ENCODE data around the gene TMEM263. TPM values are rescaled to one million over a fixed set of nuclear protein-coding genes. Genes with fewer than 3 reads are reported as not detected.
"Not testable (repeated sequence)": the region's sequence is repeated elsewhere in the genome, so short reads cannot be mapped to it uniquely, and the experiment has no call there.

Gene TMEM263
- total RNA-seq, 1 donor from 2014 or later = 37.6 TPM

DNA sequence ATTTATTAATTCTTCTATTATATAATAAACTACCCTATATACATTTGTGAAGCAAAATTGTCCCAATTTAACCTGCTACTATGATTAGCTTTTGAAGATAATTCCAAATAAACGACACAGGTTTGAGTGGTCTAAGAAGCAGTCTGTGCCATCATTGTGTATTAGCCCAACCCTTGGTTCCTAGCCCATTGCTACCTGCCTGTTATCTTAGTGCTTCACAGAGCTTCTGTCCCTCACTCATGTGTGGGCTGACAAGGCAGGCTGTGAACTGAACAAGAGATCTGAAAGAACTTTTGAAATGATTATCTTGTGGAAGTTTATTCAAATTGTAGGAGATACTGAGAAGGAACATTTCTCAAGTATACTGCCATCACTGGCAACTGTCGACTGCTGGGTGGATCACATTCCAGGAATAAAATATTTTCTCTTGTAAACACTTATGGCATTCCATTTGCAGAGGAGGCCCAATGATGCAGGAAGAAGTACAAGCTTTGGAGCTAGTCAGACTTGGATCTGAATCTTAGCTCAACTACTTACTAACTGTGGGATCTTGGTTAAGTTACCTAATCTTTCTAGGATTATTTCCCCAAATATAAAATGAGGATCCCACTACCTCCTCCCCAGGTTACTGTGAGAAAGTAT, 39.0 kb downstream of the TMEM263 start:
- no peaks in the 10 kb centered on the region for H3K4me1 Mint-ChIP-seq (ENCODE audit: low read depth)
- no peaks in the 10 kb centered on the region for H3K9me3 Mint-ChIP-seq (ENCODE audit: low read depth)
- H3K36me3 Mint-ChIP-seq (ENCODE audit: insufficient read depth) = peaks cover 13% of the 10 kb centered on the region
- TF ChIP-seq, protein P1, sequence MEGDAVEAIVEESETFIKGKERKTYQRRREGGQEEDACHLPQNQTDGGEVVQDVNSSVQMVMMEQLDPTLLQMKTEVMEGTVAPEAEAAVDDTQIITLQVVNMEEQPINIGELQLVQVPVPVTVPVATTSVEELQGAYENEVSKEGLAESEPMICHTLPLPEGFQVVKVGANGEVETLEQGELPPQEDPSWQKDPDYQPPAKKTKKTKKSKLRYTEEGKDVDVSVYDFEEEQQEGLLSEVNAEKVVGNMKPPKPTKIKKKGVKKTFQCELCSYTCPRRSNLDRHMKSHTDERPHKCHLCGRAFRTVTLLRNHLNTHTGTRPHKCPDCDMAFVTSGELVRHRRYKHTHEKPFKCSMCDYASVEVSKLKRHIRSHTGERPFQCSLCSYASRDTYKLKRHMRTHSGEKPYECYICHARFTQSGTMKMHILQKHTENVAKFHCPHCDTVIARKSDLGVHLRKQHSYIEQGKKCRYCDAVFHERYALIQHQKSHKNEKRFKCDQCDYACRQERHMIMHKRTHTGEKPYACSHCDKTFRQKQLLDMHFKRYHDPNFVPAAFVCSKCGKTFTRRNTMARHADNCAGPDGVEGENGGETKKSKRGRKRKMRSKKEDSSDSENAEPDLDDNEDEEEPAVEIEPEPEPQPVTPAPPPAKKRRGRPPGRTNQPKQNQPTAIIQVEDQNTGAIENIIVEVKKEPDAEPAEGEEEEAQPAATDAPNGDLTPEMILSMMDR (IDR thresholded peaks at IDR 0.05; ENCODE audit: unreplicated experiment) = no peak
- DNase-seq (ENCODE audit: low spot score, unreplicated experiment) = no peak
- no peaks in the 10 kb centered on the region for H3K27me3 Mint-ChIP-seq
- no peak overlapping the region for H3K27ac Mint-ChIP-seq
- H3K4me3 Mint-ChIP-seq (ENCODE audit: low read depth) = no peak overlapping the region

DNA sequence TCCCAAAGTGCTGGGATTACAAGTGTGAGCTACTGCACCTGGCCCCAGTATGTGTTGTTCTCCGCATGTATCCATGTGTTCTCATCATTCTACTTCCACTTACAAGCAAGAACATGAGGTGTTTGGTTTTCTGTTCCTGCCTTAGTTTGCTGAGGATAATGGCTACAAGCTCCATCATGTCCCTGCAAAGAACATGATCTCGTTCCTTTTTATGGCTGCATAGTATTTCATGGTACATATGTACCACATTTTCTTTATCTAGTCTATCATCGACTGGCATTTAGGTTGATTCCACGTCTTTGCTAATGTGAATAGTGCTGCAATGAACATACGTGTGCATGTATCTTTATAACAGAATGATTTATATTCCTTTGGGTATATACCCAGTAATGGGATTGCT, 40.4 kb downstream of the TMEM263 start:
- not testable (repeated sequence) for H3K27ac Mint-ChIP-seq; H3K4me1 Mint-ChIP-seq (ENCODE audit: low read depth)

DNA sequence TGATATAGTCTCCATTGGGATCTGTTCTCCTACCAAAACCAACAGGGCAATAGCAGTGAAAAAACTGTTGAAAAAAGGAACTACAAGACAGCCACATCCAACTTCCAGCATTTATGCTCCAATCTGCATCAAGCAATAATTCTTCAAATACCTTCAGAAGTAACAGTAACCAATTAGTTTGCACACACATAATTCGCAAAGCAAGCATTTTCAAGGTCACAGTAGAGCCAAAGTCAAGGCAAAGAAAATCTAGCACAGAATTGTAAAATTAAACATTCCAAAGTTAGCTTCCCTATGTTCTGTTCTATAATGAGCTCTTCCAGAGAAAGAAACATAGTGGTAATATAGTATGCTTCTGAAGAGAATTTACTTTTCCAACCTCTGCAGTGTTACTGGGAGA, 42.2 kb downstream of the TMEM263 start:
- no peaks in the 10 kb centered on the region for H3K27me3 Mint-ChIP-seq
- no peak for DNase-seq (ENCODE audit: low spot score, unreplicated experiment)

More for the DNA sequence above, 40.4 kb downstream of the TMEM263 start:
- H3K27me3 Mint-ChIP-seq; H3K9me3 Mint-ChIP-seq (ENCODE audit: low read depth); H3K4me3 Mint-ChIP-seq (ENCODE audit: low read depth); DNase-seq (ENCODE audit: low spot score, unreplicated experiment): not testable (repeated sequence)
- peaks cover 13% of the 10 kb centered on the region for H3K36me3 Mint-ChIP-seq (ENCODE audit: insufficient read depth)

DNA sequence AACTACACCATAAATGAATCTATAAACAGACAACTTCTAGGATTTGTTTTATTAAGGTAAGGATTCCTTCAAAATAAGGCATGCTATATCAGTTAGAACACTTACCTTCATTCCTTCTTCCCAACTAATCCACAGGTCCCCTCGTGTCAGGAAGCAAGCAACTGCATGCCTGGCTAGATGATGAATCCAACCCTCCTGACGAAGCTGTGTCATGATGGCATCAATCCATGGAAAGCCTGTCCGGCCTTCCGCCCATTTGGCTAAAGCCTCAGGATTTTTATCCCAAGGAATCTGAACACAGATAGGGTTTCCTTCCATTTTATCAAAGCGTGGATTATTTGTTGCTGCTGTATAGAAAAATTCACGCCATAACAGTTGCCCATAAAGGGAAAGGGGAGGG, 43.7 kb downstream of the TMEM263 start:
- Mint-ChIP-seq H3K27ac (no peak overlapping the region), H3K27me3 (no peaks in the 10 kb centered on the region), H3K36me3 (ENCODE audit: insufficient read depth) (peaks cover 22% of the 10 kb centered on the region), H3K9me3 (ENCODE audit: low read depth) (peaks cover 4% of the 10 kb centered on the region), H3K4me1 (ENCODE audit: low read depth) (no peaks in the 10 kb centered on the region), H3K4me3 (ENCODE audit: low read depth) (no peak overlapping the region)
- DNase-seq (ENCODE audit: low spot score, unreplicated experiment) = no peak
- TF ChIP-seq, protein P1 (IDR thresholded peaks at IDR 0.05; ENCODE audit: unreplicated experiment) = no peak

More for the DNA sequence above, 42.2 kb downstream of the TMEM263 start:
- H3K27ac Mint-ChIP-seq = no peak overlapping the region
- no peaks in the 10 kb centered on the region for H3K4me1 Mint-ChIP-seq (ENCODE audit: low read depth)
- TF ChIP-seq, protein P1 (IDR thresholded peaks at IDR 0.05; ENCODE audit: unreplicated experiment) = no peak
- H3K9me3 Mint-ChIP-seq (ENCODE audit: low read depth) = peaks cover 4% of the 10 kb centered on the region
- no peak overlapping the region for H3K4me3 Mint-ChIP-seq (ENCODE audit: low read depth)
- peaks cover 22% of the 10 kb centered on the region for H3K36me3 Mint-ChIP-seq (ENCODE audit: insufficient read depth)

DNA sequence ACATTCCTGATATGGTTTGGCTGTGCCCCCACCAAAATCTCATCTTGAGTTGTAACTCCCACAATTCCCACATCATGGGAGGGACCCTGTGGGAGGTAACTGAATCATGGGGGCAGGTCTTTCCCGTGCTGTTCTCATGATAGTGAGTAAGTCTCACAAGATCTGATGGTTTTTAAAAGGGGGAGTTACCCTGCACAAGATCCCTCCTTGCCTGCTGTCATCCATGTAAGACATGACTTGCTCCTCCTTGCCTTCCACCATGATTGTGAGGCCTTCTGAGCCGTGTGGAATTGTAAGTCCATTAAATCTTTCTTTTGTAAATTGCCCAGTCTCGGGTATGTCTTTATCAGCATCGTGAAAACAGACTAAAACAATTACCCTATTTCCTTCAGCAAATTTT, 47.0 kb downstream of the TMEM263 start:
- H3K36me3 Mint-ChIP-seq (ENCODE audit: insufficient read depth) = peaks cover 12% of the 10 kb centered on the region
- H3K4me1 Mint-ChIP-seq (ENCODE audit: low read depth); H3K27ac Mint-ChIP-seq; H3K9me3 Mint-ChIP-seq (ENCODE audit: low read depth); H3K4me3 Mint-ChIP-seq (ENCODE audit: low read depth); H3K27me3 Mint-ChIP-seq; DNase-seq (ENCODE audit: low spot score, unreplicated experiment): not testable (repeated sequence)

DNA sequence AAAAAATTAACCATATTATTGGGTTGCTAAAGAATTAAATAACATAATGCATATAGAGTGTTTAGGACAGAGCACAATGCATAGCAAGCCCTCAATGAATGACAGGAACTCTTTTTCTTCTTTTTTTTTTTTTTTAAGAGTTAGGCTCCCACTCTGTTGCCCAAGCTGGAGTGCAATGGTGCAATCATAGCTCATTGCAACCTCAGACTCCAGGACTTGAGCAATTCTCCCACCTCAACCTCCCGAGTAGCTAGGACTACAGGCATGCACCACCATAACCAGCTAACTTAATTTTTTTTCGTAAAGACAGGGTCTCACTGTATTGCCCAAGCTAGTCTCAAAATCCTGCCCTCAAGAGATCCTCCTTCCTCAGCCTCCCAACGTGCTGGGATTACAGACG, 51.7 kb downstream of the TMEM263 start:
- H3K36me3 Mint-ChIP-seq (ENCODE audit: insufficient read depth) = peaks cover 8% of the 10 kb centered on the region
- peaks cover 4% of the 10 kb centered on the region for H3K9me3 Mint-ChIP-seq (ENCODE audit: low read depth)
- TF ChIP-seq, protein P1 (IDR thresholded peaks at IDR 0.05; ENCODE audit: unreplicated experiment) = no peak
- no peak overlapping the region for H3K4me3 Mint-ChIP-seq (ENCODE audit: low read depth)
- no peak overlapping the region for H3K27ac Mint-ChIP-seq
- H3K4me1 Mint-ChIP-seq (ENCODE audit: low read depth) = peaks cover 2% of the 10 kb centered on the region
- DNase-seq (ENCODE audit: low spot score, unreplicated experiment) = no peak
- no peaks in the 10 kb centered on the region for H3K27me3 Mint-ChIP-seq
